ENCODE measurements around the gene CPA3.

CPA3 gene

DNA sequence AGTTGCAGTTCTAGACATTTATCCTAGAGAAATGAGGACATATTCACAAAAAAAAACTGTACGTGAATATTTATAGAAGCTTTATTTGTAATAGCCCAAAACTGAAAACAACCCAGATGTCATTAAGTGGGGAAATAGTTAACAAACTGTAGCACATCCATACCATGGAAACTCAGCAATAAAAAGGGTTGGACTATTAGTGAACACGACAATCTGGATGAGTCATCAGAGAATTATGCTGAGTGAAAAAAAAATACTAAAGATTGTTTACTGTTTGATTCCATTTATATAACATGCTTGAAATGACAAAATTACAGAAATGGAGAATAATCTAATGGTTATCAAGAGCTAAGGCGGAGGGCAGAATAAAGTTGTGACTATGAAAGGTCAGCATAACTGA lies 59.5 kb downstream of the CPA3 start:
- DNase-seq, result no peak

GRCh38 chr3:148925845-148926244 lies 60.7 kb downstream of the CPA3 start:
- DNase-seq, result no peak

DNA sequence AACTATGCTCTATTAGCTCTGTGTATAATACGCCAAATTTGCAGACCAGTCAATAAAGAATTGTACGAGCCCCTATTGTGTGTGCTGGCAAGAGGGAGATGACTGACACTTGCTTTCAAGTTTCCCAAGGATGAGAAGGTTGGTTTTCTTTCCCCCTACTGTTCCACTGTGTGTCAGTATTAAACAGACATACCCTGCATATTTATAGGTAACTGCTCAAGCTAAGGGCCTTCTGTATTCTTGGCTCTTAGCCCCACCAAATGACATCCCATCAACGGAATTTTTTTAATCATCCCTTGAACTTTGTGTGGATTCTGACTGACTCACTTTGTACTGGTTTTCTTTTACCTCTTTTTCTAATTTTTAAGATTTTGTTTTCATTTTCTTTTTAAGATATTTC lies 65.7 kb downstream of the CPA3 start:
- no peak for DNase-seq

GRCh38 chr3:148931574-148931973 lies 66.5 kb downstream of the CPA3 start:
- DNase-seq, result no peak

DNA sequence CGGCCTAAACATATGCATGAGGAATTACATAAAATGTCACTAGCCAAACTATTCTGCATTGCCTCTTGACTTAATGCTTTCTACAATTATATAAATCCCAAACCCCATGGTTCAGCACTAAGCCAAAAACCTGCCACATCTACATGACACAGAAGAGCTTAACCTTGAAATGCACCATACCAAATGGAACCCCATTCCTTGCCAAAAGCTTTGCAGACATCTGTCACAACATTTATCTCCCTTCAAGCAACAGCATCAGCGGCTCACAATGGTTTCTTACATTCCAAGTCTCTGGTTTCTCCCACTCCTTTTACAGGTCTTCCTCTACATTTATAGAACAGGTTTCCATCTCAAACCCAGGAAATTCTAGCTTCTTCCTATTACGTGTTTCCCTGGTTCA lies 67.9 kb downstream of the CPA3 start:
- no peak for DNase-seq

GRCh38 chr3:148937467-148938255 lies 72.6 kb downstream of the CPA3 start:
- no peak for DNase-seq

DNA sequence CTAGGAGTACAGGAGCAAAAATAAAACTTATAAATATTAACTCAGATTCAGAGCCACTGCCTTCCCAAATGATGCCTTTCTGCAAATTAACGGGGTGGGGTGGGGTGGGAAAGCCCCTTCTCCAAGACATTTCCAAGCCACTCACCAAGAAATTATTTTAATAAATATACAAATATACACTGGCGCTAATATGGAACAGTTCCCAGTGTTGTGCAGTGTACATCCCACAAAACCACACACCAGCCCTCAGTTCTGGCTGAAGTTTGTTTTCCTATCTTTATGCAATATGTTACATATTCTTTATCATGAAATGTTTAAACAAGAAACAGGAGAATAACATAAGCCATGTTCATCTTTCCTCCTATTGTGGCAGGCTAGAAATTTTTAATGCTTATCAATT lies 73.2 kb downstream of the CPA3 start:
- DNase-seq, result no peak

DNA sequence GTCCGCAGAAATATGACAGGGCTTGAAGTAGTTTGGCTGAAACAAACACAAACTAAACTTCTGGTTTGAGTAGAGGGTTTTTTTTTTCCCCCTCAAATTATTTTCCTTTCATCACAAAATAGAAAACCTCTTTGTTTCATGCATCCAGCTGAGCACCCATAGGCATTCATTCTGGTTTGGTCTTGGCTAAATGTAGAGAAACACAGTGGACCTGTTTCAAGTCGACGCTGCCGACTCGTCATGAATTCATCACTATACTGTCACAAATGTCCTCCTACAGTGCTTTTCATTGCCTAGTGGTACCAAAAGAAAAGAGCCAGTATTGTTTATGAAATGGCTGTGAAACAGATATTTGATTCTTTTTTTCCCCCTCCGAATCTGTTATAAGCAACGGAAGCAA lies 73.8 kb downstream of the CPA3 start:
- DNase-seq, result no peak

DNA sequence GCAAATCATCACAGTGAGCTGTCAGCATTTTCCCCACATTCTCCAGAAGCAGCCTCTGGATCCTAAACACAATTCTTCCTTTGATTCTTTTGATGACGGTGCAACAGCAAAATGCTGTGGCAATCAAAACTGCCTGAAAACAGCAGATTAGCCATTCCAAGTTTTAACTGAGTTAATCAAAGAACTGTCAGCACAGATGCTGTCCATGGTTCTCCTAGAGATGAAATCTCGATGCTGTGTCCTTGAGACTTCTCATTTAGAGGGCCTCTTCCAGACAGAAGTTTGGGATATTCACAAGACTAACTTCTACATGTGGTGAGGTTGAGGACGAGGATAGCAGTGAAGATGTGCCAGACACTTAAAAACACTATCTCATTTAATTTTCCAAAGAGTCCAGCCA lies 75.9 kb downstream of the CPA3 start:
- no peak for DNase-seq

GRCh38 chr3:148943506-148944205 lies 78.6 kb downstream of the CPA3 start:
- DNase-seq, result peak; percentile 82

- no peak for DNase-seq
These were observed 80.0 kb downstream of the CPA3 start for GRCh38 chr3:148945116-148945515.
